HepG2 (cell line): Measurements from ENCODE around the gene LAMTOR2. TPM values are rescaled to one million over a fixed set of nuclear protein-coding genes. Genes with fewer than 3 reads are reported as not detected.

Source experiments
- BHLHE40 ChIP-seq: IDR thresholded peaks from 2 replicates; pipeline ENCODE4 v1.6.1; 2011; ENCODE audit warnings: low read length, improper control_type of control experiment
- DNMT1 ChIP-seq: sonication (generic); formaldehyde crosslinking; IDR thresholded peaks from 2 replicates; pipeline ENCODE4 v1.5.1; 2020; ENCODE audit warnings: mild to moderate bottlenecking, missing genetic modification reagents
- FOXM1 ChIP-seq: sonication (generic); formaldehyde crosslinking; IDR thresholded peaks from 2 replicates; pipeline ENCODE4 v1.5.0; 2020; ENCODE audit warnings: missing genetic modification reagents
- KMT2A ChIP-seq: sonication (generic); formaldehyde crosslinking; IDR thresholded peaks from 2 replicates; pipeline ENCODE4 v1.4.0; 2020; ENCODE audit warnings: missing genetic modification reagents
- MAF1 ChIP-seq: sonication (generic); formaldehyde crosslinking; IDR thresholded peaks from 2 replicates; pipeline ENCODE4 v1.5.0; 2020; ENCODE audit warnings: missing genetic modification reagents, borderline replicate concordance
- MIXL1 ChIP-seq: IDR thresholded peaks from 2 replicates; pipeline ENCODE4 v1.6.1; 2016
- MTF1 ChIP-seq: sonication (generic); formaldehyde crosslinking; IDR thresholded peaks from 2 replicates; pipeline ENCODE4 v1.5.0; 2020; ENCODE audit warnings: missing genetic modification reagents
- RXRA ChIP-seq: sonication (generic); formaldehyde crosslinking; IDR thresholded peaks from 2 replicates; pipeline ENCODE4 v1.5.1; 2020; ENCODE audit warnings: missing genetic modification reagents
- SP140L ChIP-seq: sonication (generic); formaldehyde crosslinking; IDR thresholded peaks from 2 replicates; pipeline ENCODE4 v1.4.0; 2020; ENCODE audit warnings: missing genetic modification reagents, borderline replicate concordance
- ZNF383 ChIP-seq: sonication (generic); formaldehyde crosslinking; IDR thresholded peaks from 2 replicates; pipeline ENCODE4 v1.4.0; 2020; ENCODE audit warnings: missing genetic modification reagents, mild to moderate bottlenecking, borderline replicate concordance
- ZNF589 ChIP-seq: sonication (generic); formaldehyde crosslinking; conservative IDR thresholded peaks from 2 replicates; pipeline ENCODE4 v1.8.0; 2022; ENCODE audit warnings: mild to moderate bottlenecking, moderate library complexity, missing genetic modification reagents
- ZNF678 ChIP-seq: sonication (generic); formaldehyde crosslinking; IDR thresholded peaks from 2 replicates; pipeline ENCODE4 v1.4.0; 2020; ENCODE audit warnings: mild to moderate bottlenecking, missing genetic modification reagents
- ZNF788 ChIP-seq: sonication (generic); formaldehyde crosslinking; IDR thresholded peaks from 2 replicates; pipeline ENCODE4 v1.5.0; 2020; ENCODE audit warnings: mild to moderate bottlenecking, missing genetic modification reagents, borderline replicate concordance
- polyA plus RNA-seq, 8 experiments: library from polyadenylated mRNA; depleted of rRNA in 3 of 8; stranded (reverse) in 7 of 8; unstranded in 1 of 8; fragments of >200 nt; fragmentation: Illumina TruSeq in 4 of 8; extraction: Trizol in 4 of 8; gene quantifications; 2 replicates each; pipeline versions ENCODE4 v1.2.1 to v1.2.3, GENCODE V29; 2011 to 2016; ENCODE audit warnings: low read depth in 4 of 8, missing spikeins in 1 of 8, mixed read lengths in 1 of 8; ENCODE audit not compliant: insufficient read depth in 1 of 8
- total RNA-seq, 5 experiments: library from RNA; depleted of rRNA; stranded (reverse); fragments of >200 nt; fragmentation: Illumina TruSeq; extraction: Trizol; gene quantifications; 2 replicates each; pipeline ENCODE4 v1.2.3, GENCODE V29; 2016; ENCODE audit warnings: low read depth in 1 of 5
- TF ChIP-seq, protein P1 (sequence below): sonication (generic); formaldehyde crosslinking; IDR thresholded peaks from 2 replicates; pipeline ENCODE4 v1.4.0; 2020; ENCODE audit warnings: missing genetic modification reagents
- TF ChIP-seq, protein P2 (sequence below): sonication (generic); formaldehyde crosslinking; IDR thresholded peaks from 2 replicates; pipeline ENCODE4 v1.5.1; 2020; ENCODE audit warnings: mild to moderate bottlenecking, missing genetic modification reagents
- TF ChIP-seq, protein P3 (sequence below): sonication (generic); formaldehyde crosslinking; IDR thresholded peaks from 2 replicates; pipeline ENCODE4 v1.5.0; 2020; ENCODE audit warnings: mild to moderate bottlenecking, missing genetic modification reagents
- TF ChIP-seq, protein P4 (sequence below): IDR thresholded peaks from 2 replicates; pipeline ENCODE4 v1.6.1; 2016; ENCODE audit warnings: missing compliant biosample characterization, missing genetic modification reagents, borderline replicate concordance

Gene LAMTOR2
- total and polyA plus RNA-seq, 2 of the 13 experiments (the other 11 are each of a cell fraction or from before 2014, with no cell fraction given) = 36.5 to 66.4 TPM

DNA sequence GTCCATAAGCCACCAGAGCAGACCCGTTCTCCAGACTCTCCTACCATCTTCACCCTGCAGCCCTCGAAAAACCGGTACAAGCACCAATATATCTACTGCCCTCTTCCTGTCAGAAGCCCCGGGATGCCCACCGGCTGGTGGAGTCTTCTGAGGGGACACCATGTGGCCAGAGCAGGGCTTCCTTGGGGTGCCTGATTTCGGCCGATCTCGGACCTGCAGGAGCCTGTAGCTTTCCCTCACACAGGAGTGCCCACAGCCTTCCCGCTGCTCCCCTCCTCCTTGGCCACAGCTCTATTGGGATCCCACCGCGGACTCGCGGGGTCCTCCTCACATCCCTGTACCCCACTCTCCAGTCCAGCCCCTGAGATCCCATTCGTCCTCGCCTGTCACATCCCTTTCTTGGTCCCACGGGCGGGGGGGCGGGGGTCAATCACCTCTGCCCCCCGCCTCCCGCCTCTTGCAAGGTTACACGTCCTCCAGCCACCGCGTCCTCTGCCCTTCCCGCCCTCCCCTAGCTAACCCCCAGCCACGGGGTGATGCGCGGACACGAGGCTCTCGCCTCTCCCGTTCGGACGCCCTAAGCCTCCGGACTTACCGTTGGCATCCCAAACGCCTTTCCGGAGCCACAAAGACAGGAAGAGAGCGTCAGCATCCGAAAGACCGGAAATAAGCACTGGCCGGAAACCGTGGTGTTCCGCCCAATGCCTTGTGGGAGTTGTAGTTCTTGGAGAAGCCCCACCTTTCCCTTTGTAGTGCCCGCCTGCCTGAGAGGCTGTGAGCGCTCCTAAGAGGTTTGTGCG is 34.1 kb upstream of the LAMTOR2 start, which contains the start of gene SSR2 (continued):
- TF ChIP-seq, protein P1, sequence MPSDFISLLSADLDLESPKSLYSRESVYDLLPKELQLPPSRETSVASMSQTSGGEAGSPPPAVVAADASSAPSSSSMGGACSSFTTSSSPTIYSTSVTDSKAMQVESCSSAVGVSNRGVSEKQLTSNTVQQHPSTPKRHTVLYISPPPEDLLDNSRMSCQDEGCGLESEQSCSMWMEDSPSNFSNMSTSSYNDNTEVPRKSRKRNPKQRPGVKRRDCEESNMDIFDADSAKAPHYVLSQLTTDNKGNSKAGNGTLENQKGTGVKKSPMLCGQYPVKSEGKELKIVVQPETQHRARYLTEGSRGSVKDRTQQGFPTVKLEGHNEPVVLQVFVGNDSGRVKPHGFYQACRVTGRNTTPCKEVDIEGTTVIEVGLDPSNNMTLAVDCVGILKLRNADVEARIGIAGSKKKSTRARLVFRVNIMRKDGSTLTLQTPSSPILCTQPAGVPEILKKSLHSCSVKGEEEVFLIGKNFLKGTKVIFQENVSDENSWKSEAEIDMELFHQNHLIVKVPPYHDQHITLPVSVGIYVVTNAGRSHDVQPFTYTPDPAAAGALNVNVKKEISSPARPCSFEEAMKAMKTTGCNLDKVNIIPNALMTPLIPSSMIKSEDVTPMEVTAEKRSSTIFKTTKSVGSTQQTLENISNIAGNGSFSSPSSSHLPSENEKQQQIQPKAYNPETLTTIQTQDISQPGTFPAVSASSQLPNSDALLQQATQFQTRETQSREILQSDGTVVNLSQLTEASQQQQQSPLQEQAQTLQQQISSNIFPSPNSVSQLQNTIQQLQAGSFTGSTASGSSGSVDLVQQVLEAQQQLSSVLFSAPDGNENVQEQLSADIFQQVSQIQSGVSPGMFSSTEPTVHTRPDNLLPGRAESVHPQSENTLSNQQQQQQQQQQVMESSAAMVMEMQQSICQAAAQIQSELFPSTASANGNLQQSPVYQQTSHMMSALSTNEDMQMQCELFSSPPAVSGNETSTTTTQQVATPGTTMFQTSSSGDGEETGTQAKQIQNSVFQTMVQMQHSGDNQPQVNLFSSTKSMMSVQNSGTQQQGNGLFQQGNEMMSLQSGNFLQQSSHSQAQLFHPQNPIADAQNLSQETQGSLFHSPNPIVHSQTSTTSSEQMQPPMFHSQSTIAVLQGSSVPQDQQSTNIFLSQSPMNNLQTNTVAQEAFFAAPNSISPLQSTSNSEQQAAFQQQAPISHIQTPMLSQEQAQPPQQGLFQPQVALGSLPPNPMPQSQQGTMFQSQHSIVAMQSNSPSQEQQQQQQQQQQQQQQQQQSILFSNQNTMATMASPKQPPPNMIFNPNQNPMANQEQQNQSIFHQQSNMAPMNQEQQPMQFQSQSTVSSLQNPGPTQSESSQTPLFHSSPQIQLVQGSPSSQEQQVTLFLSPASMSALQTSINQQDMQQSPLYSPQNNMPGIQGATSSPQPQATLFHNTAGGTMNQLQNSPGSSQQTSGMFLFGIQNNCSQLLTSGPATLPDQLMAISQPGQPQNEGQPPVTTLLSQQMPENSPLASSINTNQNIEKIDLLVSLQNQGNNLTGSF (CRISPR knock-in tag) = no peak
- TF ChIP-seq RXRA (CRISPR knock-in tag) (0 out of 2 replicates have a peak, but pooled peaks have one; percentile 58), MTF1 (CRISPR knock-in tag) (no peak), KMT2A (CRISPR knock-in tag) (peak; percentile 69; the same call in 1 of the 2 replicates), ZNF383 (CRISPR knock-in tag) (no peak), MIXL1 (peak; percentile 75), FOXM1 (CRISPR knock-in tag) (no peak), ZNF788 (CRISPR knock-in tag) (peak; percentile 67; the same call in 1 of the 2 replicates), DNMT1 (CRISPR knock-in tag) (no peak), MAF1 (CRISPR knock-in tag) (no peak), SP140L (no peak), ZNF678 (CRISPR knock-in tag) (no peak), ZNF589 (CRISPR knock-in tag) (no peak), BHLHE40 (no peak)
- TF ChIP-seq, protein P2, sequence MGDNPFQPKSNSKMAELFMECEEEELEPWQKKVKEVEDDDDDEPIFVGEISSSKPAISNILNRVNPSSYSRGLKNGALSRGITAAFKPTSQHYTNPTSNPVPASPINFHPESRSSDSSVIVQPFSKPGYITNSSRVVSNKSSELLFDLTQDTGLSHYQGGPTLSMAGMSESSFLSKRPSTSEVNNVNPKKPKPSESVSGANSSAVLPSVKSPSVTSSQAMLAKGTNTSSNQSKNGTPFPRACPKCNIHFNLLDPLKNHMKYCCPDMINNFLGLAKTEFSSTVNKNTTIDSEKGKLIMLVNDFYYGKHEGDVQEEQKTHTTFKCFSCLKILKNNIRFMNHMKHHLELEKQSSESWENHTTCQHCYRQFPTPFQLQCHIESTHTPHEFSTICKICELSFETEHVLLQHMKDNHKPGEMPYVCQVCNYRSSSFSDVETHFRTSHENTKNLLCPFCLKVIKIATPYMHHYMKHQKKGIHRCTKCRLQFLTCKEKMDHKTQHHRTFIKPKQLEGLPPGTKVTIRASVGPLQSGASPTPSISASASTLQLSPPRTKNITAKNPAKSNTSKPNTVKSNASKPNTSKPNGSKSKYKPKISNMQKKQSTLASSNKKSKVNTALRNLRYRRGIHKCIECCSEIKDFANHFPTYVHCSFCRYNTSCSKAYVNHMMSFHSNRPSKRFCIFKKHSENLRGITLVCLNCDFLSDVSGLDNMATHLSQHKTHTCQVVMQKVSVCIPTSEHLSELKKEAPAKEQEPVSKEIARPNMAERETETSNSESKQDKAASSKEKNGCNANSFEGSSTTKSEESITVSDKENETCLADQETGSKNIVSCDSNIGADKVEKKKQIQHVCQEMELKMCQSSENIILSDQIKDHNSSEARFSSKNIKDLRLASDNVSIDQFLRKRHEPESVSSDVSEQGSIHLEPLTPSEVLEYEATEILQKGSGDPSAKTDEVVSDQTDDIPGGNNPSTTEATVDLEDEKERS (CRISPR knock-in tag) = no peak
- TF ChIP-seq, protein P3, sequence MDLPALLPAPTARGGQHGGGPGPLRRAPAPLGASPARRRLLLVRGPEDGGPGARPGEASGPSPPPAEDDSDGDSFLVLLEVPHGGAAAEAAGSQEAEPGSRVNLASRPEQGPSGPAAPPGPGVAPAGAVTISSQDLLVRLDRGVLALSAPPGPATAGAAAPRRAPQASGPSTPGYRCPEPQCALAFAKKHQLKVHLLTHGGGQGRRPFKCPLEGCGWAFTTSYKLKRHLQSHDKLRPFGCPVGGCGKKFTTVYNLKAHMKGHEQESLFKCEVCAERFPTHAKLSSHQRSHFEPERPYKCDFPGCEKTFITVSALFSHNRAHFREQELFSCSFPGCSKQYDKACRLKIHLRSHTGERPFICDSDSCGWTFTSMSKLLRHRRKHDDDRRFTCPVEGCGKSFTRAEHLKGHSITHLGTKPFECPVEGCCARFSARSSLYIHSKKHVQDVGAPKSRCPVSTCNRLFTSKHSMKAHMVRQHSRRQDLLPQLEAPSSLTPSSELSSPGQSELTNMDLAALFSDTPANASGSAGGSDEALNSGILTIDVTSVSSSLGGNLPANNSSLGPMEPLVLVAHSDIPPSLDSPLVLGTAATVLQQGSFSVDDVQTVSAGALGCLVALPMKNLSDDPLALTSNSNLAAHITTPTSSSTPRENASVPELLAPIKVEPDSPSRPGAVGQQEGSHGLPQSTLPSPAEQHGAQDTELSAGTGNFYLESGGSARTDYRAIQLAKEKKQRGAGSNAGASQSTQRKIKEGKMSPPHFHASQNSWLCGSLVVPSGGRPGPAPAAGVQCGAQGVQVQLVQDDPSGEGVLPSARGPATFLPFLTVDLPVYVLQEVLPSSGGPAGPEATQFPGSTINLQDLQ (CRISPR knock-in tag) = no peak
- TF ChIP-seq, protein P4, sequence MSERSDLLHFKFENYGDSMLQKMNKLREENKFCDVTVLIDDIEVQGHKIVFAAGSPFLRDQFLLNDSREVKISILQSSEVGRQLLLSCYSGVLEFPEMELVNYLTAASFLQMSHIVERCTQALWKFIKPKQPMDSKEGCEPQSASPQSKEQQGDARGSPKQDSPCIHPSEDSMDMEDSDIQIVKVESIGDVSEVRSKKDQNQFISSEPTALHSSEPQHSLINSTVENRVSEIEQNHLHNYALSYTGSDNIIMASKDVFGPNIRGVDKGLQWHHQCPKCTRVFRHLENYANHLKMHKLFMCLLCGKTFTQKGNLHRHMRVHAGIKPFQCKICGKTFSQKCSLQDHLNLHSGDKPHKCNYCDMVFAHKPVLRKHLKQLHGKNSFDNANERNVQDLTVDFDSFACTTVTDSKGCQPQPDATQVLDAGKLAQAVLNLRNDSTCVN (CRISPR knock-in tag) = no peak
